Prostate gland (tissue), 2 donors: ENCODE data around the gene LMAN1L.

Source experiments
- POLR2A ChIP-seq: fragments of 450-650 bp; IDR thresholded peaks from one replicate; pipeline ENCODE4 v1.6.1; 2016; ENCODE audit warnings: antibody characterized with exemption, mild to moderate bottlenecking
- POLR2AphosphoS5 ChIP-seq: sonication (generic); formaldehyde crosslinking; IDR thresholded peaks from one replicate; pipeline ENCODE4 v1.6.1; 2017; ENCODE audit warnings: antibody characterized with exemption
- TF ChIP-seq, protein P1 (sequence below), 4 experiments: fragments of 200-600 bp in 2 of 4; fragments of 450-650 bp in 2 of 4; sonication (generic) in 2 of 4; IDR thresholded peaks; 1 replicate in 3 of 4; 2 replicates in 1 of 4; pipeline ENCODE4 v1.5.1; 2016 to 2019; ENCODE audit warnings: antibody characterized with exemption in 4 of 4, mild to moderate bottlenecking in 2 of 4, moderate library complexity in 2 of 4

DNA sequence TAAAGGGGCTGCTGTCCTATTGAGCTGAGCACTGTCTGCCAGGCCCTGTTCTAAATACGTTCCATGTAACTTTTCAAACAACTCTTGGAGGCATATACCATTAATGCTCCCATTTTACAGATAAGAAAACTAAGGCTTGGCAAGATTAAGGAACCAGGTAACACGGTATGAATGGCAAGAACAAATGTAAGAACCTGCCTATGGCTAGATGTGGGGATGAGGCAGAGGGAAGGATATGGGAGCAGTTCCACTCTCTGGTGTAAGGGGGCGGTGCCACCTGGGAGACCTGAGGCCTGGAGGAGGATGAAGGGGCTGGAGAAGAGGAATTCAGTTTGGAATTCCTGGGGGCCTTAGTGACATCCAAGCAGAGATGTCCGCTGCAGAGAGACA is 3.8 kb upstream of the LMAN1L start:
- TF ChIP-seq, protein P1, sequence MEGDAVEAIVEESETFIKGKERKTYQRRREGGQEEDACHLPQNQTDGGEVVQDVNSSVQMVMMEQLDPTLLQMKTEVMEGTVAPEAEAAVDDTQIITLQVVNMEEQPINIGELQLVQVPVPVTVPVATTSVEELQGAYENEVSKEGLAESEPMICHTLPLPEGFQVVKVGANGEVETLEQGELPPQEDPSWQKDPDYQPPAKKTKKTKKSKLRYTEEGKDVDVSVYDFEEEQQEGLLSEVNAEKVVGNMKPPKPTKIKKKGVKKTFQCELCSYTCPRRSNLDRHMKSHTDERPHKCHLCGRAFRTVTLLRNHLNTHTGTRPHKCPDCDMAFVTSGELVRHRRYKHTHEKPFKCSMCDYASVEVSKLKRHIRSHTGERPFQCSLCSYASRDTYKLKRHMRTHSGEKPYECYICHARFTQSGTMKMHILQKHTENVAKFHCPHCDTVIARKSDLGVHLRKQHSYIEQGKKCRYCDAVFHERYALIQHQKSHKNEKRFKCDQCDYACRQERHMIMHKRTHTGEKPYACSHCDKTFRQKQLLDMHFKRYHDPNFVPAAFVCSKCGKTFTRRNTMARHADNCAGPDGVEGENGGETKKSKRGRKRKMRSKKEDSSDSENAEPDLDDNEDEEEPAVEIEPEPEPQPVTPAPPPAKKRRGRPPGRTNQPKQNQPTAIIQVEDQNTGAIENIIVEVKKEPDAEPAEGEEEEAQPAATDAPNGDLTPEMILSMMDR (IDR thresholded peaks at IDR 0.05), result no peak
- TF ChIP-seq POLR2AphosphoS5, result no peak
- TF ChIP-seq POLR2A, result no peak
